HG02938 (cell line): Measurements from ENCODE around the gene PTPRN2.

Source experiments
- ATAC-seq: cut with Tn5 transposase; IDR thresholded peaks from one replicate; pipeline ENCODE4 v1.9.1; 2021; ENCODE audit warnings: mild to moderate bottlenecking, moderate library complexity; ENCODE audit not compliant: unreplicated experiment

Gene PTPRN2

GRCh38 chr7:157979636-157980340 is 607.8 kb downstream of the PTPRN2 start:
- ATAC-seq = no peak

DNA sequence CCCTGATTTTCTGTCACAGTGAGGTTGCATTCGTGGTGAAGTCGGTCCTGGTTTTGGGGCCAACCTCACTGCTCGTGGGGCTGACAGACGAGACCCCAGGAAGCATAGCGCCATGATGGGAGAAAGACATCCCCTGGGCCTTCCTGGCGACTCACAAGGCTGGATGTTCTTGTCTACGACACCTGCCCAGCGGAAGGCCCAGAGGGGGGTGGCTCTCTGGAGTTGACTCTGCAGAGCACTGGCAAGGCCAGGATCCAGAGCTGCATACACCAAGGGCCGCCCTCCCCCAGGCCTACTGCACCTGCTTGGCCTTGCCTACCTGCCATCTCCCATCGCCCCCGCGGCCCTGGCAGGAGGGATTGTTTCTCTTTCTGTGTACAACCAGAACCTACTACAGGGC is 608.9 kb downstream of the PTPRN2 start:
- no peak for ATAC-seq

GRCh38 chr7:157977717-157978496 is 609.7 kb downstream of the PTPRN2 start:
- ATAC-seq = no peak

GRCh38 chr7:157977306-157977705 is 610.3 kb downstream of the PTPRN2 start:
- ATAC-seq = no peak

GRCh38 chr7:157976406-157976805 is 611.2 kb downstream of the PTPRN2 start:
- no peak for ATAC-seq

- no peak for ATAC-seq
These were observed 611.9 kb downstream of the PTPRN2 start for GRCh38 chr7:157975401-157976372.

- ATAC-seq = no peak
These were observed 612.9 kb downstream of the PTPRN2 start for GRCh38 chr7:157974678-157975230.

DNA sequence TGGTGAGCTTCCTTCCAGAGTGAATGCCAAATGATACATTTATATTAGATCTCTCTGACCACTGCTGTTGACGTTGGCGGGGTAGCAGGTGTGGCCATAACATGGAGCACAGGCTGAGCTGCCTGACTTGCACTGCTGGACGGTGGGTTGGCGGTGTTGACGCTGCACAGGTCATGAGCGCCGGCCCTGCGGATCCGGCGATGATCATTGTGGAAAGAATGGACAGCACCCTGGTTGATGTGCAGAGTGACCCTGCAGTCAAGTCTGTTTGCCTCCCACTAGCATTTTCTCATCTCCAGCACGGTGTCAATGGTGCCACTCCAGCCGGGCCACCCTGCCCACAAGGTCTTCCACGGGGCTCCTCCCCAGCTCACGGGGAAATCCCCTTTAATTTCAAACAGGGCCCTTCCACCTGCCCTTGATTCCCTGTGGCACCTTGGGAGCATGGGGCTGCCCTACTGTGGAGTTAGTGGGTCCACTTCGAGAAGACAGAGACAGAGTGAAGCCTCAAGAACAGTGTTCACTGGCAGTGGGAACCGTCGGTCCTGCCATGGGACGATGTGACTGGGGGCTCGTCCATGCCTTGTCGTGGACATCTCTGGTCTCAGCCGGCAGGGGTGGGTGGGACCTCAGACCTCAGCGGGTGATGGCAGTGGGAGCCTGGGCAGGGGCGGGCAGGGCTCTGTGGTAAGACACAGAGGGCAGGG is 613.5 kb downstream of the PTPRN2 start:
- no peak for ATAC-seq

DNA sequence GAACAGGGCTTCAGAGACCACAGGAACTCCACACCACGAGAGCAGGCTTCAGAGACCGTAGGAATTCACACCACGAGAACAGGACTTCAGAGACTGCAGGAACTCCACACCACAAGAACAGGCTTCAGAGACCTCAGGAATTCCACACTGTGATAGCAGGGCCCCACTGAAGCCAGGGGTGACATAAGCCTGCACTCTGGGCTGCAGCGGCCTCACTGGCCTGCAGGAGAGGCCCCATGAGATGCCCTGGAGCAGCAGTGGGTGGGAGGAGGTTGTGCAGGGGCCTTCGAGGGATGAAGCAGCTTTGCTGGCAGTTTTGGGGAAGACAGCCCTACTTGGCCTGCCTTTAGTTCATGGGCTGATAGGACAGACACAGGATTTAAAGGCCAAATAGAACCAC is 614.7 kb downstream of the PTPRN2 start:
- ATAC-seq = no peak

GRCh38 chr7:157971501-157971900 is 616.1 kb downstream of the PTPRN2 start:
- ATAC-seq = no peak

DNA sequence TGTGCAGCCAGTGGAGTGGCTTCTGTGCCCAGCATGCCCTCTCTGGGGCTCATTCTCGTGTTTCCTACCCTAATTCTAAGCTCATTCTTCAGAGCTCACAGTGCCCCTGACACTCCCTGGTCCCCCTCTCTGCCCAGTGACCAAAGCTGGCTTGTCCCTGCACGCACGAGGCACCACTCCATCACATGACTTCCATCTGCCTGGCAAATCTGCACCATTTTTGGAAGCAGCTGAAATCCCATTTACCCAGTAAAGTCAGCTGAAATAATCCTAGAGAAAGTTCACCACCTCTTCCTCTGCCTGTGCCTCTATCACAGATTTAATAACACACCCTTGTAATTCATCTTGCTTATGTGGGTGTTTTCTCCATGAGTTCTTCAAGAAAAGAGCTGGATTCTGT is 616.9 kb downstream of the PTPRN2 start:
- ATAC-seq = no peak

- no peak for ATAC-seq
These were observed 617.6 kb downstream of the PTPRN2 start for GRCh38 chr7:157969995-157970394.

DNA sequence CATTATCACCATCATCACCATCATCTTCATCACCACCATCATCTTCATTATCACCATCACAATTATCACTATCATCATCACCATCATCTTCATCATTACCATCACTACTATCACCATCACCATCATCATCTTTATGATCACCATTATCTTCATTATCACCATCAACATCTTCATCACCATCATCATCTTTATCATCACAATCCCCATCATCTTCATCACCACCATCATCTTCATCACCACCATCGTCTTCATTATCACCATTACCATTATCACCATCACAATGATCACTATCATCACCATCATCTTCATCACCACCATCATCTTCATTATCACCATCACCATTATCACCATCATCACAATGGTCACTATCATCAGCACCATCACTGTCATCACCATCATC is 621.1 kb downstream of the PTPRN2 start:
- no peak for ATAC-seq

- no peak for ATAC-seq
These were observed 623.1 kb downstream of the PTPRN2 start for GRCh38 chr7:157964521-157964920.

DNA sequence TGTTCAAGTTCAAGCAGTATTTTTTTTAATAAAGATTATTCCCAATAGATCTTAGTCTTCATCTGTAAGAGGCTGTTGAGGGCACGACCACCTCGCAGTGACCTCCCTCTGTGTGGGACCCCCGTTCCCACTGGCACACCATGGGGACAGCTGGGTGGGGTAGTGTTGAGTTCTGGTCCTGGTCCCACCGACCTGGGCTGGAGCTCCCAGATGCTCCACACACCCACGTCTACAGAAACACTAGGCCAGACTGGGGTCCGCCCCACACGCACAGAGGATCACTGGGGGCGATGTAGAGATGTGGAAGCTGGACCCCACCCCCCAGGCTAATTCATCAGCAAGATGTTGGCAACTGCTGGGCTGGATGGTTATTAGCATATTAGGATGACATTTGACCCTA is 623.6 kb downstream of the PTPRN2 start:
- ATAC-seq = no peak

DNA sequence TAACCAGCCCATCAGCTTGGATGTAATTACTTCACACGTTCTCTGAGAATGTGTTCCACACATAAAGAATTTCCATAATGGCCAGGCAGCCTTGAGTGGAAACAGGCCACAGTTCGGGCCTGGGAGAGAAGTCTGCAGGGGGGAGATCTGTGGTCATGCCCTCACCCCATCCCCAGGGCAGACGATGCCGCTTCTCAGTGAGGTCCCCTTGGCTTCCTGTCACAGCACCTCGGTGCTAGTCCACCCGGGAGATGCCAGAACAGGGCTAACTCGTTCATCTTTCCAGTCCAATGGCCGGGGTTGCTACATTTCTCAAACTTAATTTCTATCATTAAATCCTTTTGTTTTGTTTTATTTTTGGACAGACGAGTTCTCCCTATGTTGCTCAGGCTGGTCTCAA is 624.1 kb downstream of the PTPRN2 start:
- no peak for ATAC-seq

DNA sequence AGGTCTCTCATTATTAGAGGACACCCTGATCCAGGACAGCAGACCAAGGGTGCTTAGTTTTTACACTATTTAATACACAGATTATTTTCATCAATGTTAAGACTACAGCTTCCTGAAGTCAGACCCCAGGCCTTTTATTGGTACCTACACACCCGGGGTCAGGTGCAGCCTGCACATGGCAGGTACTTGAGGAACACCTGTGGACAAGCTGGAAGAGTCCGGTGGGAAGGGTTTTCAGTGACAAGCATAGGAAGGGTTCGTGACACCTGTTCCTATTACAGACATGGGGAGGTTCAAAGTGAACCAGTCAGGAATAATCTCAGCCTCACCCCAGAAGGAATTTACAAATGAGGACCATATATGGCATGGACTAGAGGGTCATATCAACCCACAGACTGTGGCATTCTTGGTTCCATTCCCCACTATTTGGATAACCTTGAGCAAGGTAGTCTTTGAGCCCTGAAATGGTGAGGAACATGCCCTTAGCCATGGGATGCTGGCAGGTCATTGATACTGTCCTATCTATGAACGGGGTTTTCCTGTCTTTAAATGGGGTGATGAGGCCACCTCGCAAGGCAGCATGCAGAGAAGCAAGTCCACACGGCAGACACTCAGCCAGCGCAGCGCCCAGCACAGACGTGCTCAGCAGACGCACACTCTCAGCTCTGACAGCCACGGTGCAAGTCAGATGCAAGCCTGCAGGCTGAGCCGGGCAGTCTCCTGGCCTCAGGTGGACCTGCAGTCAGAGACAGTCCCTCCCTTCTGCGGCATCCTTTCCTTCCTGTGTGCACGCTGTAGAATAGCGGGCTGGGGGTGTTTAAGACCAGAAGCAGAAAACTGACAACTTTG is 624.9 kb downstream of the PTPRN2 start:
- ATAC-seq = no peak

GRCh38 chr7:157961731-157962457 is 625.7 kb downstream of the PTPRN2 start:
- ATAC-seq = no peak
